ENCODE data around the gene FCSK.
"Not testable (repeated sequence)": the region's sequence is repeated elsewhere in the genome, so short reads cannot be mapped to it uniquely, and the experiment has no call there.

FCSK gene

DNA sequence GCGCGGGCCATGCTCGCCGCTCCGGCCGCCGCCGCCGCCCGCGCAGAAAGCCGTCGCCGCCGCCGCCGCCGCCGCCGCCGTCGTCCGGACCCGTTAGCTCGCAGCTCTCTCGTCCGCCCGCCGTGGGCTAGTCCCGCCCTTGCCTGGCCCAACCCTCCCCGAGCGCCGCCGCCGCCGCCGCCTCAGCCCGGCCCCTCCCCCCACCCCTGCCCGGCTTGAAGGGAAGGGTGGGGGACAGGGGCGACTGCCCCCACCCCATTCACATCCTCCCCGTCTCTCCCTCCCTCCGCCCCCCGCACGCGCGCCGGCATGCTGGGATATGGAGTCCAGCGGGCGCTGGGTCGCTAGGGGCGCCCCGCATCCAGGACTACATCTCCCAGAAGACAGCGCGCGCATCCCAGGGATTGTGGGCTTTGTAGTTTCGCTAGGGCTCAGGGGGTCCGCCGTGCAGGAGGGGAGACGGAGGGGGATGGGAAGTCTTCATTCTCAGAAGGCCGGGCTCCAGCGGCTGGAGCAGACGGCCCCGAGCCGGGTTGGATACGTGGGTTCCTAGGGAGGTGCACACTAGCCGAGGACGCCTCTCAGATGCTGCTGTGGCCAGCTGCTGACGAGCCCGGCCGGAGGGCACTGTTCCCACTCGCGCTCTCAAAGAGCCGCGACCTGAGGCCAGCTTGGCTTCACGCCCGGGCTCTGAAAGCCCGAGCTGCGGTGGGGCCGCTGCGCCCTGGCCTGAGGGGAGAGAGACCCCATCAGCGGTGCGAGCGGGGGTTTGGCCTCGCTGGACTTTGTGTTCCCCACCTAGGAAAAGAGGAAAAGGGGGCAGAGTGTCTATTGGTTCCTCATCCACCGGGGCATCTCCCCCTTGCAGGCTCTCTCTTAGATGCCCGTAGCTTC is 15.2 kb upstream of the FCSK start, which contains the start of gene ST3GAL2:
TSS of gene ST3GAL2 (minus strand) at position 132 of the 894 bp plus-strand sequence. CDS start 40,570 bp downstream, outside the sequence.
- peak within 1 kb of the TSS; percentile 88 for H3K27ac Mint-ChIP-seq
- no peaks in the 10 kb centered on the region for H3K27me3 Mint-ChIP-seq
- H3K4me1 Mint-ChIP-seq (ENCODE audit: low read depth), result peaks cover 32% of the 10 kb centered on the region
- no peaks in the 10 kb centered on the region for H3K9me3 Mint-ChIP-seq
- peaks cover 3% of the 10 kb centered on the region for H3K36me3 Mint-ChIP-seq (ENCODE audit: low read depth)
- H3K4me3 Mint-ChIP-seq, result peak within 1 kb of the TSS; percentile 92

DNA sequence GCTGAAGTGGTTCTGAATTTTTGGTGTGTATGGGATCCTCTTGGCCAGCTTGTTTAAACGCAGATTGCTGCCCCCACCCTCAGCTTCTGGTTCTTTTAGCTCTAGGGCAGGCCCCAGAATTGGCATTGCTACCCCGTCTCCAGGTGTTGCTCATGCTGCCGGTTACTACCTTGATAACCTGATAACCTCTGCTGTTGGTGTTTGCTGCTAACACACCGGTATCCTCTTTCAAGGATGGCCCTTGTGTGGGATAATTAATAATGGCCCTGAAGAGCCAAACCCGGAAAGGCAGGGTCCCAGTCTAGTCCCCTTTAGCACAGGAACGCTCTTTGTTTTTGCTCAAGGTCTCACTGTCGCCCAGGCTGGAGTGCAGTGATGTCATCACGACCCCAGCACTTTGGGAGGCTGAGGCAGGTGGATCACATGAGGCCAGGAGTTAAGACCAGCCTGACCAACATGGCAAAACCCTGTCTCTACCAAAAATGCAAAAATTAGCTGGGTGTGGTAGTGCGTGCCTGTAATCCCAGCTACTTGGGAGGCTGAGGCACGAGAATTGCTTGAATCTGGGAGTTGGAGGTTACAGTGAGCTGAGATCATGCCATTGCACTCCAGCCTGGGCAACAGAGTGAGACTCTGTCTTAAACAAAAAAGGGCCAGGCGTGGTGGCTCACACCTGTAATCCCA is 14.2 kb upstream of the FCSK start:
- no peaks in the 10 kb centered on the region for H3K9me3 Mint-ChIP-seq
- peaks cover 23% of the 10 kb centered on the region for H3K4me1 Mint-ChIP-seq (ENCODE audit: low read depth)
- H3K36me3 Mint-ChIP-seq (ENCODE audit: low read depth), result no peaks in the 10 kb centered on the region
- peak overlapping the region; percentile 87 for H3K4me3 Mint-ChIP-seq
- H3K27me3 Mint-ChIP-seq, result no peaks in the 10 kb centered on the region
- H3K27ac Mint-ChIP-seq, result no peak overlapping the region

DNA sequence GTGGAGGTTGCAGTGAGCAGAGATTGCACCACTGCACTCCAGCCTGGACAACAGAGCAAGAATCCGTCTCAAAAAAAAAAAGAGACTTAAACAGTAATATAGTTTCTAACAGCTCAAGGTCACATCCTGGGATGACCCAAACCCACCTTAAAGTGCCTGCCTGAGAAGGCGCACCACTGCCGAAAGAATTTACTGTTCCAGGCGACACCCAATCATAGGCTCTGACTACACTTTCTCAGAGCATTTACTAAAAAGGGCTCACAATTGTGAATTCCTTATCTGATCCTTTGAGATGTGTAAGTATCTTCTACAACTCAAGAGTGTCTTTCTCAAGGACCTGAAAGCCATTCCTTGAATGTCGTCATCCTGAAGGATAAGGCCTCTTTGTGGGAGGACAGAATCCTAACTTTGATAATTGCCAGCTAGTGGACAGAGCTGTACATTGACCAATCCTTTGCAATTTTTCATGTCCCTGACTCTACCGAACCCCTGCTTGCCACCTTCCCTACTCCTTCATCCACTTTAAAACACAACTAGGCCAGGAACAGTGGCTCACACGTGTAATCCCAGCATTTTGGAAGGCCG is 12.9 kb upstream of the FCSK start:
- peaks cover 17% of the 10 kb centered on the region for H3K4me1 Mint-ChIP-seq (ENCODE audit: low read depth)
- no peaks in the 10 kb centered on the region for H3K27me3 Mint-ChIP-seq
- H3K27ac Mint-ChIP-seq, result no peak overlapping the region
- no peak overlapping the region for H3K4me3 Mint-ChIP-seq
- H3K36me3 Mint-ChIP-seq (ENCODE audit: low read depth), result no peaks in the 10 kb centered on the region
- no peaks in the 10 kb centered on the region for H3K9me3 Mint-ChIP-seq

DNA sequence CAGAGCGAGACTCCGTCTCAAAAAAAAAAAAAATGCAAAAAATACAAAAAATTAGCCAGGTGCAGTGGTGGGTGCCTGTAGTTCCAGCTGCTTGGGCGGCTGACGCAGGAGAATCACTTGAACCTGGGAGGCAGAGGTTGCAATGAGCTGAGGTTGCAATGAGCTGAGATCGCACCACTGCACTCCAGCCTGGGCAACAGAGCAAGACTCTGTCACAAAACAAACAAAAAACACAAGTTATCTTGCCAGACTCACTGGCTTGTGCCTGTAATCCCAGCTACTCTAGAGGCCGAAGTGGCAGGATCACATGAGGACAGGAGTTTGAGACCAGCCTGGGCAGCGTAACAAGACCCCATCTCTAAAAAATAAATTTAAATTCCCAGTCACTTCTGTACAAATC is 12.1 kb upstream of the FCSK start:
- no peak overlapping the region for H3K27ac Mint-ChIP-seq
- H3K4me3 Mint-ChIP-seq, result no peak overlapping the region
- H3K9me3 Mint-ChIP-seq, result no peaks in the 10 kb centered on the region
- peaks cover 8% of the 10 kb centered on the region for H3K4me1 Mint-ChIP-seq (ENCODE audit: low read depth)
- no peaks in the 10 kb centered on the region for H3K27me3 Mint-ChIP-seq
- no peaks in the 10 kb centered on the region for H3K36me3 Mint-ChIP-seq (ENCODE audit: low read depth)

- no peak overlapping the region for H3K4me3 Mint-ChIP-seq
- no peaks in the 10 kb centered on the region for H3K4me1 Mint-ChIP-seq (ENCODE audit: low read depth)
- no peaks in the 10 kb centered on the region for H3K9me3 Mint-ChIP-seq
- no peaks in the 10 kb centered on the region for H3K27me3 Mint-ChIP-seq
- H3K36me3 Mint-ChIP-seq (ENCODE audit: low read depth), result no peaks in the 10 kb centered on the region
- H3K27ac Mint-ChIP-seq, result no peak overlapping the region
These were observed 9.9 kb upstream of the FCSK start for GRCh38 chr16:70444249-70445063.

DNA sequence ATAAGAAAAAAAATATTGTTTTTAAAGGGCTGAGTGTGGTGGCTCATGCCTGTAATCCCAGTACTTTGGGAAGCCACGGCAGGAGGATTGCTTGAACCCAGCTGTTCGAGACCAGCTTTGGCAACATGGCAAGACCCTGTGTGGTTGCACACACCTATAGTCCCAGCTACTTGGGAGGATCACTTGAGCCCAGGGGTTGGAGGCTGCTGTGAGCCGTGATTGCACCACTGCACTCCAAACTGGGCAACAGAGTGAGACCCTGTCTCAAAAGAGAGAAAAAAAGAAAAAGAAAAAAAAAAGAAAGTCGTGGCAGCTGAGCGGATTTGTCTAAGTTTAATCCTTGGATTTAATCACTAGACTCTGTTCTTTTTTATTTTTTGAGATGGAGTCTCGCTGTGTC is 6.3 kb upstream of the FCSK start:
- no peak overlapping the region for H3K27ac Mint-ChIP-seq
- H3K9me3 Mint-ChIP-seq, result no peaks in the 10 kb centered on the region
- no peaks in the 10 kb centered on the region for H3K27me3 Mint-ChIP-seq
- H3K4me1 Mint-ChIP-seq (ENCODE audit: low read depth), result no peaks in the 10 kb centered on the region
- H3K4me3 Mint-ChIP-seq, result no peak overlapping the region
- no peaks in the 10 kb centered on the region for H3K36me3 Mint-ChIP-seq (ENCODE audit: low read depth)

DNA sequence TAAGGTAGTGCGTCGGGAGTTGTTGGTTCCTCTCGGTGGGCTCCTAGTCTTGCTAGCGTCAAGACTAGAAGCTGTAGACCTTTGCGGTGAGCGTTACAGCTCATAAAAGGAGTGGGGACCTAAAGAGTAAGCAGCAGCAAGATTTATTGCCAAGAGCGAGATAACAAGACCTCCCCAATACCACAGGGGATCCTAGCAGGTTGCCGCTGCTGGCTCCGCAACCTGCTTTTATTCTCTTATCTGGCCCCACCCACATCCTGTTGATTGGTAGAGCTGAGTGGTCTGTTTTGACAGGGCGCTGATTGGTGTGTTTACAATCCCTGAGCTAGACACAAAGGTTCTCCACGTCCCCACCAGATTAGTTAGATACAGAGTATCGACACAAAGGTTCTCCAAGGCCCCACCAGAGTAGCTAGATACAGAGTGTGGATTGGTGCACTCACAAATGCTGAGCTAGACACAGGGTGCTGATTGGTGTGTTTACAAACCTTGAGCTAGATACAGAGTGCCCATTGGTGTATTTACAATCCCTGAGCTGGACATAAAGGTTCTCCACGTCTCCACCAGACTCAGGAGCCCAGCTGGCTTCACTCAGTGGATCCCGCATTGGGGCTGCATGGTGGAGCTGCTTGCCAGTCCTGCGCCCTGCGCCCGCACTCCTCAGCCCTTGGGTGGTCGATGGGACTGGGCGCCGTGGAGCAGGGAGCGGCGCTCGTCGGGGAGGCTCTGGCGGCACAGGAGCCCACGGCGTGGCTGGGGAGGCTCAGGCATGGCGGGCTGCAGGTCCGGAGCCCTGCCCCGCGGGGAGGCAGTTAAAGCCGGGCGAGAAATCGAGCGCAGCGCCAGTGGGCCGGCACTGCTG is 4.0 kb upstream of the FCSK start:
- H3K4me1 Mint-ChIP-seq (ENCODE audit: low read depth), result peaks cover 13% of the 10 kb centered on the region
- H3K9me3 Mint-ChIP-seq; H3K27me3 Mint-ChIP-seq; H3K4me3 Mint-ChIP-seq; H3K36me3 Mint-ChIP-seq (ENCODE audit: low read depth): not testable (repeated sequence)
- H3K27ac Mint-ChIP-seq, result peak overlapping the region; percentile 12

DNA sequence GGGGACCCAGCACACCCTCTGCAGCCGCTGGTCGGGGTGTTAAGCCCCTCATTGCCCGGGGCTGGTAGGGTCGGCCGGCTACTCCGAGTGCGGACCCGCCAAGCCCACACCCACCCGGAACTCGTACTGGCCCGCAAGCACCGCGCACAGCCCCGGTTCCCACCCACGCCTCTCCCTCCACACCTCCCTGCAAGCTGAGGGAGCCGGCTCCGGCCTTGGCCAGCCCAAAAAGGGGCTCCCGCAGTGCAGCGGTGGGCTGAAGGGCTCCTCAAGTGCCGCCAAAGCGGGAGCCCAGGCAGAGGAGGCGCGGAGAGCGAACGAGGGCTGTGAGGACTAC is 3.4 kb upstream of the FCSK start:
- not testable (repeated sequence) for H3K9me3 Mint-ChIP-seq; H3K27me3 Mint-ChIP-seq; H3K27ac Mint-ChIP-seq; H3K4me3 Mint-ChIP-seq; H3K36me3 Mint-ChIP-seq (ENCODE audit: low read depth)
- H3K4me1 Mint-ChIP-seq (ENCODE audit: low read depth), result peaks cover 13% of the 10 kb centered on the region

DNA sequence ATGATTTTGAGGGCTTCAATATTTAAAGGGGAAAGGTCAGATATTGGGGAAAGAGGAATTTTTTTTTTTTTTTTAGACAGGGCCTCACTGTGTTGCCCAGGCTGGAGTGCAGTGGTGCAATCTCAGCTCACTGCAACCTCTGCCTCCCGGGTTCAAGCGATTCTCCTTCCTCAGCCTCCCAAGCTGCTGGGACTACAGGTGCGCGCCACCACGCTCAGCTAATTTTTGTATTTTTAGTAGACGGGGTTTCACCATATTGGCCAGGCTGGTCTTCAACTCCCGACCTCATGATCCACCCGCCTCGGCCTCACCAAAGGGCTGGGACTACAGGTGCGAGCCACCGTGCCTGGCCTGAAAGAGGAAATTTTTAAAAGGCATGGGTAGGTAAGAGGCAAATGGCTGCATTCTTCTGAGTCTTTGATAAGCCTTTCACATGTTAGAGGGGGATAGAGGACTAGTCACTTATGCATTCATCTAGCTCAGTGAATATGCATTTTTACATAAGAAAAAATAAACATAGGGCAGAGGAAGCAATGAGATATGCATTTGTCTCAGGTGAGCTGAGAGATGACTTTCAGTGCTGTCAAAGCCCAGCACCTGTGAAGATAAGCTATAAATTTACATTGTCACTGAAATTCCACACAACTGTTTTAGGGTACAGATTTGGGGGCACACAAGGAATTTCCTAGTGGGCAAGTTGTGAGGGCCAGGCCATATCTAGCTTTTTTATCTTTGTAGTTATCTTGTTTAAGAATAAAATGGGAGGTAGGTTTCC is 1.1 kb upstream of the FCSK start:
- Mint-ChIP-seq H3K4me3 (peak overlapping the region; percentile 88), H3K27me3 (no peaks in the 10 kb centered on the region), H3K4me1 (ENCODE audit: low read depth) (peaks cover 16% of the 10 kb centered on the region), H3K27ac (peak overlapping the region; percentile 75), H3K36me3 (ENCODE audit: low read depth) (no peaks in the 10 kb centered on the region), H3K9me3 (no peaks in the 10 kb centered on the region)

- Mint-ChIP-seq H3K36me3 (ENCODE audit: low read depth) (no peaks in the 10 kb centered on the region), H3K9me3 (no peaks in the 10 kb centered on the region), H3K4me1 (ENCODE audit: low read depth) (peaks cover 16% of the 10 kb centered on the region), H3K27ac (peak overlapping the region; percentile 75), H3K27me3 (no peaks in the 10 kb centered on the region), H3K4me3 (peak overlapping the region; percentile 88)
These were observed 538 bp upstream of the FCSK start for GRCh38 chr16:70453892-70454221.

DNA sequence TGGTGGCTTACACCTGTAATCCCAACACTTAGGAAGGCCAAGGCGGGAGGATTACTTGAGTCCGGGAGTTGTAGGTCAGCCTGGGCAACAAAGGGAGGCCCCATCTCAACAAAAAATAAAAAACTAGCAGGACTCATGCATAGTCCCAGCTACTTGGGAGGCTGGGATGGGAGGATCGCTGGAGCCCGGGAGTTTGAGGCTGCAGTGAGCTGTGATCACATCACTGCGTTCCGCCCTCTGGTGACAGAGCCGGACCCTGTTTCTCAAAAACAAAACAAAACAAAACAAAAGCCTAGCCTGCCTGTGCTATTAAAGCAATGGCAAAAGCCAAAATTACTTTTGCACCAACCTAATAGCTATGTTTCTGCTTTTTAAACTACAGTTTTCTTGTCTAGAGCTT is 1.5 kb downstream of the FCSK start:
- Mint-ChIP-seq H3K9me3 (no peaks in the 10 kb centered on the region), H3K27ac (no peak overlapping the region), H3K27me3 (no peaks in the 10 kb centered on the region), H3K4me3 (no peak overlapping the region), H3K4me1 (ENCODE audit: low read depth) (peaks cover 16% of the 10 kb centered on the region), H3K36me3 (ENCODE audit: low read depth) (no peaks in the 10 kb centered on the region)

GRCh38 chr16:70457446-70458166 is 3.2 kb downstream of the FCSK start:
- peaks cover 16% of the 10 kb centered on the region for H3K4me1 Mint-ChIP-seq (ENCODE audit: low read depth)
- H3K4me3 Mint-ChIP-seq, result no peak overlapping the region
- no peak overlapping the region for H3K27ac Mint-ChIP-seq
- no peaks in the 10 kb centered on the region for H3K27me3 Mint-ChIP-seq
- H3K36me3 Mint-ChIP-seq (ENCODE audit: low read depth), result no peaks in the 10 kb centered on the region
- no peaks in the 10 kb centered on the region for H3K9me3 Mint-ChIP-seq

- H3K9me3 Mint-ChIP-seq, result no peaks in the 10 kb centered on the region
- peaks cover 4% of the 10 kb centered on the region for H3K4me1 Mint-ChIP-seq (ENCODE audit: low read depth)
- H3K36me3 Mint-ChIP-seq (ENCODE audit: low read depth), result no peaks in the 10 kb centered on the region
- H3K27ac Mint-ChIP-seq, result no peak overlapping the region
- no peaks in the 10 kb centered on the region for H3K27me3 Mint-ChIP-seq
- H3K4me3 Mint-ChIP-seq, result no peak overlapping the region
These were observed 6.4 kb downstream of the FCSK start for GRCh38 chr16:70460737-70461261.

Data from stimulated activated naive CD8-positive, alpha-beta T cell treated with anti-CD3 and anti-CD28 coated beads, Interleukin-15, Interleukin-2, amounts not matched to agents 100 ng/mL and 50 ng/mL, for 24 hours (primary cell).